Measurements from ENCODE around the gene MYRF. TPM values are rescaled to one million over a fixed set of nuclear protein-coding genes. Genes with fewer than 3 reads are reported as not detected.

The MYRF gene
- total RNA-seq, 1 donor from 2014 or later = 39.5 TPM

- TF ChIP-seq CTCF (IDR thresholded peaks at IDR 0.05; ENCODE audit: insufficient read depth, low read depth, low read length) (peak; percentile 71), EZH2 (IDR thresholded peaks at IDR 0.05; ENCODE audit: insufficient read depth, low read length) (no peak)
- no peak overlapping the region for H3K4me3 Mint-ChIP-seq (ENCODE audit: unreplicated experiment)
- H3K36me3 ChIP-seq (ENCODE audit: insufficient read depth, low read length) = no peaks in the 10 kb centered on the region
- H3K4me3 ChIP-seq (ENCODE audit: insufficient read depth, low read depth, low read length) = no peak overlapping the region
- H3K27ac Mint-ChIP-seq (ENCODE audit: unreplicated experiment) = no peak overlapping the region
- no peaks in the 10 kb centered on the region for H3K27me3 ChIP-seq (ENCODE audit: insufficient read depth, low read length)
- no peak overlapping the region for H2AFZ ChIP-seq (ENCODE audit: low read depth, low read length)
- FAIRE-seq (no peak), DNase-seq (ENCODE audit: low read depth) (peak; percentile 22)
- no peak overlapping the region for H3K9ac ChIP-seq (ENCODE audit: low read length)
- H3K27ac ChIP-seq (ENCODE audit: low read depth, low read length) = no peak overlapping the region
- no peak overlapping the region for H3K4me2 ChIP-seq (ENCODE audit: low read length)
- H3K79me2 ChIP-seq (ENCODE audit: insufficient read depth, low read length) = no peaks in the 10 kb centered on the region
- H3K27me3 Mint-ChIP-seq (ENCODE audit: low read depth, unreplicated experiment) = no peaks in the 10 kb centered on the region
- H4K20me1 ChIP-seq (ENCODE audit: insufficient read depth, low read length) = peaks cover 6% of the 10 kb centered on the region
- no peaks in the 10 kb centered on the region for H3K9me3 ChIP-seq (ENCODE audit: insufficient read depth, low read depth, low read length)
- H3K4me1 Mint-ChIP-seq (ENCODE audit: low read depth, unreplicated experiment) = no peaks in the 10 kb centered on the region
- peaks cover 3% of the 10 kb centered on the region for H3K4me1 ChIP-seq (ENCODE audit: insufficient read depth, low read length)
- H3K36me3 Mint-ChIP-seq (ENCODE audit: low read depth, unreplicated experiment) = peaks cover 6% of the 10 kb centered on the region
- no peaks in the 10 kb centered on the region for H3K9me3 Mint-ChIP-seq (ENCODE audit: unreplicated experiment)
These were observed 24.2 kb downstream of the MYRF start for GRCh38 chr11:61776561-61777075.

DNA sequence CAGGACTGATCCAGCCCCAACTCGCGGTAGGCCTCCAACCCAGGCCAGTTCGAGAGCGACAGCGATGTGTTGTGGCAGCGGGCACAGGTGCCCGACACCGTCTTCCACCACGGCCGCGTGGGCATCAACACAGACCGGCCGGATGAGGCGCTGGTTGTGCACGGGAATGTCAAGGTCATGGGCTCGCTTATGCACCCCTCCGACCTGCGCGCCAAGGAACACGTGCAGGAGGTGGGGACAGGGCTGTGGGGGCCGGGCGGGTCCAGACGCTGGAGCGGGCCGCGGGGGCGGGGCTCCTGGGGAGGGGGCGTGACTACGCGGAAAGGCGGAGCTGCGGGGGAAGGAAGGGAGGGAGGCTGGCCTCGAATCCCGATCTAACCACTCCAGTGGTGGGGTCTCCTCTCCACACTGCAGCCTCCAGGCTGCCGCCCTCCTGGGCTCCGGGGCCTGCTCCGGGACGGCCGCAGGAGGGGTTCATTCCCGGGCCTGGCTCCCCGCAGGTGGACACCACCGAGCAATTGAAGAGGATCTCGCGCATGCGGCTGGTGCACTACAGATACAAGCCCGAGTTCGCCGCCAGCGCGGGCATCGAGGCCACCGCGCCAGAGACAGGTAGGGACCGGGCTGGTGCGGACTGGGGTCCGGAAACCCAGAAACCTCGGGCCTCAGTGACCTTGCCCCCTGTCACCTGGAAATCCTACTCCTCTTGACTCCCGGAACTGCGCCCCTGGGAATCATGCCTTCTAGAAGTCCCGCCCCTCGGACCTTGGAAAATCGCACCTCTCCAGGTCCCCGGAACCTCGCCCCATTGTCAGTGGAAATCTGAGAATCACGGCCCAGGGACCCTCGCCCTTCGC is 25.0 kb downstream of the MYRF start:
- Histone ChIP-seq H3K4me1 (ENCODE audit: insufficient read depth, low read length) (peaks cover 3% of the 10 kb centered on the region), H3K9ac (ENCODE audit: low read length) (no peak overlapping the region), H2AFZ (ENCODE audit: low read depth, low read length) (no peak overlapping the region), H3K4me2 (ENCODE audit: low read length) (peak overlapping the region; percentile 57), H3K79me2 (ENCODE audit: insufficient read depth, low read length) (no peaks in the 10 kb centered on the region), H4K20me1 (ENCODE audit: insufficient read depth, low read length) (peaks cover 13% of the 10 kb centered on the region), H3K27ac (ENCODE audit: low read depth, low read length) (no peak overlapping the region), H3K9me3 (ENCODE audit: insufficient read depth, low read depth, low read length) (no peaks in the 10 kb centered on the region), H3K36me3 (ENCODE audit: insufficient read depth, low read length) (no peaks in the 10 kb centered on the region), H3K27me3 (ENCODE audit: insufficient read depth, low read length) (no peaks in the 10 kb centered on the region), H3K4me3 (ENCODE audit: insufficient read depth, low read depth, low read length) (no peak overlapping the region)
- DNase-seq (ENCODE audit: low read depth) (no peak), FAIRE-seq (no peak)
- Mint-ChIP-seq H3K27ac (ENCODE audit: unreplicated experiment) (peak overlapping the region; percentile 26), H3K36me3 (ENCODE audit: low read depth, unreplicated experiment) (peaks cover 6% of the 10 kb centered on the region), H3K4me1 (ENCODE audit: low read depth, unreplicated experiment) (peaks cover 4% of the 10 kb centered on the region), H3K4me3 (ENCODE audit: unreplicated experiment) (no peak overlapping the region), H3K27me3 (ENCODE audit: low read depth, unreplicated experiment) (no peaks in the 10 kb centered on the region), H3K9me3 (ENCODE audit: unreplicated experiment) (no peaks in the 10 kb centered on the region)
- TF ChIP-seq EZH2 (IDR thresholded peaks at IDR 0.05; ENCODE audit: insufficient read depth, low read length) (no peak), CTCF (IDR thresholded peaks at IDR 0.05; ENCODE audit: insufficient read depth, low read depth, low read length) (no peak)
